ENCODE measurements around the gene LAMA1. TPM values are rescaled to one million over a fixed set of nuclear protein-coding genes. Genes with fewer than 3 reads are reported as not detected.

The LAMA1 gene
- total RNA-seq, 2 experiments from 2014 or later: not detected

- Mint-ChIP-seq H3K4me1 (ENCODE audit: low read depth) (no peaks in the 10 kb centered on the region), H3K9me3 (no peaks in the 10 kb centered on the region), H3K27me3 (ENCODE audit: low read depth) (peaks cover 6% of the 10 kb centered on the region), H3K4me3 (no peak overlapping the region), H3K27ac (no peak overlapping the region), H3K36me3 (ENCODE audit: low read depth) (no peaks in the 10 kb centered on the region)
- intact Hi-C loops (cut with micrococcal nuclease): no loop called here
- no peak for DNase-seq
- CTCF ChIA-PET: no interaction called here
Observed at GRCh38 chr18:6994056-6994770, 123.4 kb downstream of the LAMA1 start.

- Mint-ChIP-seq H3K36me3 (ENCODE audit: low read depth) (no peaks in the 10 kb centered on the region), H3K4me1 (ENCODE audit: low read depth) (no peaks in the 10 kb centered on the region), H3K27me3 (ENCODE audit: low read depth) (peaks cover 6% of the 10 kb centered on the region), H3K4me3 (no peak overlapping the region), H3K27ac (no peak overlapping the region), H3K9me3 (no peaks in the 10 kb centered on the region)
- CTCF ChIA-PET: no interaction called here
- intact Hi-C loops (cut with micrococcal nuclease): no loop called here
- DNase-seq: no peak
Observed at GRCh38 chr18:6992761-6993160, 124.8 kb downstream of the LAMA1 start.

- H3K4me1 Mint-ChIP-seq (ENCODE audit: low read depth): no peaks in the 10 kb centered on the region
- no peak overlapping the region for H3K27ac Mint-ChIP-seq
- DNase-seq: no peak
- no peaks in the 10 kb centered on the region for H3K27me3 Mint-ChIP-seq (ENCODE audit: low read depth)
- peaks cover 2% of the 10 kb centered on the region for H3K9me3 Mint-ChIP-seq
- CTCF ChIA-PET: no interaction called here
- no peaks in the 10 kb centered on the region for H3K36me3 Mint-ChIP-seq (ENCODE audit: low read depth)
- intact Hi-C loops (cut with micrococcal nuclease): no loop called here
- no peak overlapping the region for H3K4me3 Mint-ChIP-seq
Observed at GRCh38 chr18:6983366-6983765, 134.2 kb downstream of the LAMA1 start.

GRCh38 chr18:6982398-6982797, 135.2 kb downstream of the LAMA1 start:
- H3K4me3 Mint-ChIP-seq: no peak overlapping the region
- no peaks in the 10 kb centered on the region for H3K4me1 Mint-ChIP-seq (ENCODE audit: low read depth)
- intact Hi-C loops (cut with micrococcal nuclease): no loop called here
- H3K27me3 Mint-ChIP-seq (ENCODE audit: low read depth): no peaks in the 10 kb centered on the region
- no peaks in the 10 kb centered on the region for H3K36me3 Mint-ChIP-seq (ENCODE audit: low read depth)
- peaks cover 2% of the 10 kb centered on the region for H3K9me3 Mint-ChIP-seq
- DNase-seq: no peak
- CTCF ChIA-PET: no interaction called here
- no peak overlapping the region for H3K27ac Mint-ChIP-seq

- CTCF ChIA-PET: no interaction called here
- Mint-ChIP-seq H3K27me3 (ENCODE audit: low read depth) (no peaks in the 10 kb centered on the region), H3K27ac (no peak overlapping the region), H3K36me3 (ENCODE audit: low read depth) (no peaks in the 10 kb centered on the region), H3K9me3 (peaks cover 2% of the 10 kb centered on the region), H3K4me1 (ENCODE audit: low read depth) (no peaks in the 10 kb centered on the region), H3K4me3 (no peak overlapping the region)
- intact Hi-C loops (cut with micrococcal nuclease): no loop called here
- DNase-seq: no peak
Observed at GRCh38 chr18:6980363-6980762, 137.2 kb downstream of the LAMA1 start.

- CTCF ChIA-PET: no interaction called here
- H3K36me3 Mint-ChIP-seq (ENCODE audit: low read depth): no peaks in the 10 kb centered on the region
- no peaks in the 10 kb centered on the region for H3K27me3 Mint-ChIP-seq (ENCODE audit: low read depth)
- no peak overlapping the region for H3K27ac Mint-ChIP-seq
- no peaks in the 10 kb centered on the region for H3K9me3 Mint-ChIP-seq
- intact Hi-C loops (cut with micrococcal nuclease): no loop called here
- DNase-seq: no peak
- no peak overlapping the region for H3K4me3 Mint-ChIP-seq
- H3K4me1 Mint-ChIP-seq (ENCODE audit: low read depth): no peaks in the 10 kb centered on the region
Observed at GRCh38 chr18:6979954-6980353, 137.6 kb downstream of the LAMA1 start.

- DNase-seq: no peak
- no peaks in the 10 kb centered on the region for H3K9me3 Mint-ChIP-seq
- no peak overlapping the region for H3K27ac Mint-ChIP-seq
- intact Hi-C loops (cut with micrococcal nuclease): no loop called here
- CTCF ChIA-PET: interaction anchor here (1.7 kb wide), 1 partner anchor 56 kb away, joined by 5 read pairs; no protein-coding TSS in a partner anchor
- no peak overlapping the region for H3K4me3 Mint-ChIP-seq
- no peaks in the 10 kb centered on the region for H3K27me3 Mint-ChIP-seq (ENCODE audit: low read depth)
- no peaks in the 10 kb centered on the region for H3K4me1 Mint-ChIP-seq (ENCODE audit: low read depth)
- no peaks in the 10 kb centered on the region for H3K36me3 Mint-ChIP-seq (ENCODE audit: low read depth)
Observed at GRCh38 chr18:6976935-6977334, 140.7 kb downstream of the LAMA1 start.

- Mint-ChIP-seq H3K27ac (no peak overlapping the region), H3K4me3 (no peak overlapping the region), H3K27me3 (ENCODE audit: low read depth) (no peaks in the 10 kb centered on the region), H3K4me1 (ENCODE audit: low read depth) (no peaks in the 10 kb centered on the region), H3K9me3 (no peaks in the 10 kb centered on the region), H3K36me3 (ENCODE audit: low read depth) (no peaks in the 10 kb centered on the region)
- no peak for DNase-seq
- CTCF ChIA-PET: no interaction called here
- intact Hi-C loops (cut with micrococcal nuclease): no loop called here
Observed at GRCh38 chr18:6975084-6975483, 142.5 kb downstream of the LAMA1 start.

GRCh38 chr18:6971823-6972478, 145.6 kb downstream of the LAMA1 start:
- Mint-ChIP-seq H3K4me3 (no peak overlapping the region), H3K9me3 (no peaks in the 10 kb centered on the region)
- CTCF ChIA-PET: interaction anchor here (0.6 kb wide), 1 partner anchor 196 kb away, joined by 3 read pairs; no protein-coding TSS in a partner anchor

GRCh38 chr18:6963452-6964097, 154.0 kb downstream of the LAMA1 start:
- Mint-ChIP-seq H3K27me3 (ENCODE audit: low read depth) (no peaks in the 10 kb centered on the region), H3K4me1 (ENCODE audit: low read depth) (no peaks in the 10 kb centered on the region), H3K9me3 (peaks cover 6% of the 10 kb centered on the region), H3K4me3 (no peak overlapping the region), H3K27ac (no peak overlapping the region), H3K36me3 (ENCODE audit: low read depth) (no peaks in the 10 kb centered on the region)
- no peak for DNase-seq
- intact Hi-C loops (cut with micrococcal nuclease): no loop called here
- CTCF ChIA-PET: no interaction called here

More at GRCh38 chr18:6971823-6972478, 145.6 kb downstream of the LAMA1 start:
- no peak overlapping the region for H3K27ac Mint-ChIP-seq
- H3K36me3 Mint-ChIP-seq (ENCODE audit: low read depth): no peaks in the 10 kb centered on the region
- intact Hi-C loops (cut with micrococcal nuclease): no loop called here
- DNase-seq: no peak
- no peaks in the 10 kb centered on the region for H3K27me3 Mint-ChIP-seq (ENCODE audit: low read depth)
- no peaks in the 10 kb centered on the region for H3K4me1 Mint-ChIP-seq (ENCODE audit: low read depth)

GRCh38 chr18:6962571-6963451, 154.8 kb downstream of the LAMA1 start:
- H3K27ac Mint-ChIP-seq: no peak overlapping the region
- H3K4me3 Mint-ChIP-seq: no peak overlapping the region
- no peaks in the 10 kb centered on the region for H3K36me3 Mint-ChIP-seq (ENCODE audit: low read depth)
- no peaks in the 10 kb centered on the region for H3K27me3 Mint-ChIP-seq (ENCODE audit: low read depth)
- H3K4me1 Mint-ChIP-seq (ENCODE audit: low read depth): no peaks in the 10 kb centered on the region
- peaks cover 6% of the 10 kb centered on the region for H3K9me3 Mint-ChIP-seq
- CTCF ChIA-PET: interaction anchor here (0.6 kb wide), 1 partner anchor 150 kb away, joined by 4 read pairs; no protein-coding TSS in a partner anchor
- intact Hi-C loops (cut with micrococcal nuclease): no loop called here
- DNase-seq: no peak

GRCh38 chr18:6961331-6961730, 156.3 kb downstream of the LAMA1 start:
- DNase-seq: no peak
- Mint-ChIP-seq H3K27ac (no peak overlapping the region), H3K4me3 (no peak overlapping the region), H3K27me3 (ENCODE audit: low read depth) (no peaks in the 10 kb centered on the region), H3K36me3 (ENCODE audit: low read depth) (no peaks in the 10 kb centered on the region), H3K4me1 (ENCODE audit: low read depth) (no peaks in the 10 kb centered on the region), H3K9me3 (peaks cover 6% of the 10 kb centered on the region)
- intact Hi-C loops (cut with micrococcal nuclease): no loop called here
- CTCF ChIA-PET: no interaction called here
